Neural cell (in vitro differentiated cells): ENCODE measurements around the gene HRK. TPM values are rescaled to one million over a fixed set of nuclear protein-coding genes. Genes with fewer than 3 reads are reported as not detected.
"Not testable (repeated sequence)": the region's sequence is repeated elsewhere in the genome, so short reads cannot be mapped to it uniquely, and the experiment has no call there.

Experiments used
- H2AFZ ChIP-seq: fragments of 200-600, 300-800 bp; sonication (generic), shearing (Covaris generic); 2 replicates; pipeline ENCODE4 v1.6.0; 2014; ENCODE audit warnings: low read depth, mild to moderate bottlenecking, antibody characterized with exemption, low read length, moderate library complexity
- H3F3A ChIP-seq: fragments of 200-600 bp; shearing (Covaris generic); 2 replicates; pipeline ENCODE4 v1.6.1; 2016; ENCODE audit warnings: mild to moderate bottlenecking, moderate library complexity, mixed read lengths, antibody characterized with exemption, low read length; ENCODE audit not compliant: insufficient read depth, poor library complexity, severe bottlenecking
- H3K27ac ChIP-seq: fragments of 200-600, 300-800 bp; sonication (generic), shearing (Covaris generic); 2 replicates; pipeline ENCODE4 v1.5.1; 2014; ENCODE audit warnings: mild to moderate bottlenecking, low read length, moderate library complexity
- H3K27me3 ChIP-seq: fragments of 300-800, 200-600 bp; sonication (generic), shearing (Covaris generic); 2 replicates; pipeline ENCODE4 v1.6.0; 2014; ENCODE audit warnings: mild to moderate bottlenecking, low read depth, low read length, moderate library complexity; ENCODE audit not compliant: insufficient read depth
- H3K36me3 ChIP-seq: fragments of 300-800, 200-600 bp; sonication (generic), shearing (Covaris generic); 2 replicates; pipeline ENCODE4 v1.5.1; 2014; ENCODE audit warnings: mild to moderate bottlenecking, antibody characterized with exemption, low read length, moderate library complexity; ENCODE audit not compliant: insufficient read depth
- H3K4me2 ChIP-seq: fragments of 300-800, 200-600 bp; sonication (generic), shearing (Covaris generic); 2 replicates; pipeline ENCODE4 v1.6.0; 2014; ENCODE audit warnings: mild to moderate bottlenecking, low read length
- H3K4me3 ChIP-seq: fragments of 300-800, 200-600 bp; sonication (generic), shearing (Covaris generic); 2 replicates; pipeline ENCODE4 v1.5.1; 2014; ENCODE audit warnings: mild to moderate bottlenecking, low read length, moderate library complexity
- H3K79me2 ChIP-seq: fragments of 200-600 bp; shearing (Covaris generic); replicated peaks from 2 replicates; pipeline ENCODE4 v1.6.0; 2014; ENCODE audit warnings: mild to moderate bottlenecking, low read length, moderate library complexity; ENCODE audit not compliant: insufficient read depth
- H3K9ac ChIP-seq: fragments of 300-800, 200-600 bp; sonication (generic), shearing (Covaris generic); 2 replicates; pipeline ENCODE4 v1.6.1; 2016; ENCODE audit warnings: mild to moderate bottlenecking, low read length, mixed read lengths
- H3K9me2 ChIP-seq: fragments of 200-600 bp; shearing (Covaris generic); 2 replicates; pipeline ENCODE4 v1.6.1; 2016; ENCODE audit warnings: mild to moderate bottlenecking, low read length, mixed read lengths; ENCODE audit not compliant: insufficient read depth
- H3K9me3 ChIP-seq: fragments of 200-600, 300-800 bp; sonication (generic), shearing (Covaris generic); 2 replicates; pipeline ENCODE4 v1.6.1; 2016; ENCODE audit warnings: mild to moderate bottlenecking, mixed run types, low read length, moderate library complexity, mixed read lengths
- H4K20me1 ChIP-seq: fragments of 200-600 bp; shearing (Covaris generic); 2 replicates; pipeline ENCODE4 v1.6.1; 2016; ENCODE audit warnings: mild to moderate bottlenecking, mixed run types; ENCODE audit not compliant: insufficient read depth
- EP300 ChIP-seq: fragments of 450-650 bp; conservative IDR thresholded peaks from 2 replicates; pipeline ENCODE4 v1.6.1; 2014; ENCODE audit warnings: antibody characterized with exemption, mild to moderate bottlenecking, moderate library complexity; ENCODE audit not compliant: poor library complexity, severe bottlenecking
- EZH2 ChIP-seq: fragments of 200-600, 300-800 bp; shearing (Covaris generic), sonication (generic); IDR thresholded peaks from 2 replicates; pipeline ENCODE4 v1.6.1; 2014; ENCODE audit warnings: antibody characterized with exemption, low read length, borderline replicate concordance, mild to moderate bottlenecking; ENCODE audit not compliant: insufficient read depth, poor library complexity, severe bottlenecking
- MXI1 ChIP-seq: fragments of 450-650 bp; conservative IDR thresholded peaks from 2 replicates; pipeline ENCODE4 v1.6.1; 2014; ENCODE audit warnings: antibody characterized with exemption, mild to moderate bottlenecking; ENCODE audit not compliant: poor library complexity, severe bottlenecking
- POLR2AphosphoS5 ChIP-seq: IDR thresholded peaks from 2 replicates; pipeline ENCODE4 v1.6.1; 2012
- RAD21 ChIP-seq: fragments of 450-650 bp; conservative IDR thresholded peaks from 2 replicates; pipeline ENCODE4 v1.6.1; 2014; ENCODE audit warnings: antibody characterized with exemption, mild to moderate bottlenecking, moderate library complexity
- SMC3 ChIP-seq: fragments of 450-650 bp; conservative IDR thresholded peaks from 2 replicates; pipeline ENCODE4 v1.6.1; 2014; ENCODE audit warnings: antibody characterized with exemption, mild to moderate bottlenecking, moderate library complexity; ENCODE audit not compliant: poor library complexity
- TAF1 ChIP-seq: IDR thresholded peaks from 2 replicates; pipeline ENCODE4 v1.6.1; 2012; ENCODE audit warnings: low read depth
- polyA plus RNA-seq: library from polyadenylated mRNA; depleted of rRNA; stranded (reverse); fragments of >200 nt; gene quantifications from 2 replicates; pipeline ENCODE4 v1.2.3, GENCODE V29; 2014
- TF ChIP-seq, protein P1 (sequence below): IDR thresholded peaks from 2 replicates; pipeline ENCODE4 v1.6.1; 2012; ENCODE audit warnings: borderline replicate concordance
- TF ChIP-seq, protein P2 (sequence below): fragments of 450-650 bp; IDR thresholded peaks from 2 replicates; pipeline ENCODE4 v1.5.1; 2014; ENCODE audit warnings: antibody characterized with exemption, mild to moderate bottlenecking, moderate library complexity; ENCODE audit not compliant: poor library complexity, severe bottlenecking

Gene HRK
- polyA plus RNA-seq, 1 donor from 2014 or later: 1.4 TPM

DNA sequence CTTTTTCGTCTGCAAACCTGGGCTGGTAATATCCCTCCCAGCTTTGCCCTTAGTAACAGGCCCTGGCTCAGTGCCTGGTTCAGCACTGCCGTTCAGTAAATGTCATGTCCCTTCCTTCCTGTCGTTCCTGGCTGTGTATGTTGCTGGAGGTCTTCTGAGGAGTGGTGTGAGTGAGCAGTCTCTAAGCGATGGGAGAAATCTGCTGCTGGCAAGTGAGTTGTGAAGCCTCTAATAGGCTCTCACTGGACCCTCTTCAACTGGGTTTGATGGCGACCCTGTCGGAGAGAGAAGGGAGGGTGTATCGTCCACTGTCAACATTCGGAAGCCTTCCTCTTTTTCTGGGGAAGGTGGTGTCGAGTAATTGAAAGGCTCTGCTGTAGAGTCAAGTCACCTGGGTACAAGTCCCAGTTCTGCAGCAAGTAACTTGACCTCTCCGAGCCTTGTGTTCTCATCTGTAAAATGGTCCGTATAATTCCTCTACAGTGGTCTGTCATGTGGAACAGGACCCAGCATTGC lies 62.8 kb downstream of the HRK start:
- no peaks in the 10 kb centered on the region for H4K20me1 ChIP-seq
- H3K9me3 ChIP-seq: no peaks in the 10 kb centered on the region
- peaks cover 3% of the 10 kb centered on the region for H3F3A ChIP-seq
- H3K79me2 ChIP-seq: no peaks in the 10 kb centered on the region
- H3K4me2 ChIP-seq: peak overlapping the region; percentile 99
- H3K36me3 ChIP-seq: peaks cover 3% of the 10 kb centered on the region
- H3K9me2 ChIP-seq: no peaks in the 10 kb centered on the region
- H3K27me3 ChIP-seq: no peaks in the 10 kb centered on the region
- no peak for TF ChIP-seq RAD21
- TF ChIP-seq TAF1: no peak
- no peak for TF ChIP-seq EZH2
- TF ChIP-seq, protein P1, sequence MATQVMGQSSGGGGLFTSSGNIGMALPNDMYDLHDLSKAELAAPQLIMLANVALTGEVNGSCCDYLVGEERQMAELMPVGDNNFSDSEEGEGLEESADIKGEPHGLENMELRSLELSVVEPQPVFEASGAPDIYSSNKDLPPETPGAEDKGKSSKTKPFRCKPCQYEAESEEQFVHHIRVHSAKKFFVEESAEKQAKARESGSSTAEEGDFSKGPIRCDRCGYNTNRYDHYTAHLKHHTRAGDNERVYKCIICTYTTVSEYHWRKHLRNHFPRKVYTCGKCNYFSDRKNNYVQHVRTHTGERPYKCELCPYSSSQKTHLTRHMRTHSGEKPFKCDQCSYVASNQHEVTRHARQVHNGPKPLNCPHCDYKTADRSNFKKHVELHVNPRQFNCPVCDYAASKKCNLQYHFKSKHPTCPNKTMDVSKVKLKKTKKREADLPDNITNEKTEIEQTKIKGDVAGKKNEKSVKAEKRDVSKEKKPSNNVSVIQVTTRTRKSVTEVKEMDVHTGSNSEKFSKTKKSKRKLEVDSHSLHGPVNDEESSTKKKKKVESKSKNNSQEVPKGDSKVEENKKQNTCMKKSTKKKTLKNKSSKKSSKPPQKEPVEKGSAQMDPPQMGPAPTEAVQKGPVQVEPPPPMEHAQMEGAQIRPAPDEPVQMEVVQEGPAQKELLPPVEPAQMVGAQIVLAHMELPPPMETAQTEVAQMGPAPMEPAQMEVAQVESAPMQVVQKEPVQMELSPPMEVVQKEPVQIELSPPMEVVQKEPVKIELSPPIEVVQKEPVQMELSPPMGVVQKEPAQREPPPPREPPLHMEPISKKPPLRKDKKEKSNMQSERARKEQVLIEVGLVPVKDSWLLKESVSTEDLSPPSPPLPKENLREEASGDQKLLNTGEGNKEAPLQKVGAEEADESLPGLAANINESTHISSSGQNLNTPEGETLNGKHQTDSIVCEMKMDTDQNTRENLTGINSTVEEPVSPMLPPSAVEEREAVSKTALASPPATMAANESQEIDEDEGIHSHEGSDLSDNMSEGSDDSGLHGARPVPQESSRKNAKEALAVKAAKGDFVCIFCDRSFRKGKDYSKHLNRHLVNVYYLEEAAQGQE: no peak
- TF ChIP-seq SMC3: no peak
- TF ChIP-seq EP300: no peak
- no peak for TF ChIP-seq POLR2AphosphoS5
- TF ChIP-seq, protein P2, sequence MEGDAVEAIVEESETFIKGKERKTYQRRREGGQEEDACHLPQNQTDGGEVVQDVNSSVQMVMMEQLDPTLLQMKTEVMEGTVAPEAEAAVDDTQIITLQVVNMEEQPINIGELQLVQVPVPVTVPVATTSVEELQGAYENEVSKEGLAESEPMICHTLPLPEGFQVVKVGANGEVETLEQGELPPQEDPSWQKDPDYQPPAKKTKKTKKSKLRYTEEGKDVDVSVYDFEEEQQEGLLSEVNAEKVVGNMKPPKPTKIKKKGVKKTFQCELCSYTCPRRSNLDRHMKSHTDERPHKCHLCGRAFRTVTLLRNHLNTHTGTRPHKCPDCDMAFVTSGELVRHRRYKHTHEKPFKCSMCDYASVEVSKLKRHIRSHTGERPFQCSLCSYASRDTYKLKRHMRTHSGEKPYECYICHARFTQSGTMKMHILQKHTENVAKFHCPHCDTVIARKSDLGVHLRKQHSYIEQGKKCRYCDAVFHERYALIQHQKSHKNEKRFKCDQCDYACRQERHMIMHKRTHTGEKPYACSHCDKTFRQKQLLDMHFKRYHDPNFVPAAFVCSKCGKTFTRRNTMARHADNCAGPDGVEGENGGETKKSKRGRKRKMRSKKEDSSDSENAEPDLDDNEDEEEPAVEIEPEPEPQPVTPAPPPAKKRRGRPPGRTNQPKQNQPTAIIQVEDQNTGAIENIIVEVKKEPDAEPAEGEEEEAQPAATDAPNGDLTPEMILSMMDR: no peak
- no peak for TF ChIP-seq MXI1
- peak overlapping the region; percentile 98 for H3K9ac ChIP-seq
- H2AFZ ChIP-seq: peak overlapping the region; percentile 98
- peak overlapping the region; percentile 96 for H3K27ac ChIP-seq
- H3K4me3 ChIP-seq: peak overlapping the region; percentile 94

DNA sequence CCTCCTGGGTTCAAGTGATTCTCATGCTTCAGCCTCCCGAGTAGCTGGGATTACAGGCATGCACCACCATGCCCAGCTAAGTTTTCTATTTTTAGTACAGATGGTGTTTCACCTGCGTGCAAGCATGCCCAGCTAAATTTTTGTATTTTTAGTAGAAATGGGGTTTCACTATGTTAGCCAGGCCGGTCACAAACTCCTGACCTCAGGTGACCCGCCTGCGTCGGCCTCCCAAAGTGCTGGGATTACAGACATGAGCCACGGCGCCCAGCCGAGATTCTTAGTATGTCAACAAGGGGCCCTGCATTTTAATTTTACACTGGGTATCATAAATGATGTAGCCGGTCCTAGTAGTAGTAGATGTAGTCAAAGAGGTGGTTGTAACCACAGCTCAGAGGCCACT lies 66.5 kb downstream of the HRK start:
- not testable (repeated sequence) for H3K27me3 ChIP-seq, H3K27ac ChIP-seq, H3K9me2 ChIP-seq, H2AFZ ChIP-seq, H3F3A ChIP-seq, H3K4me2 ChIP-seq, H3K79me2 ChIP-seq, H3K9me3 ChIP-seq, H3K4me3 ChIP-seq, H3K36me3 ChIP-seq, H4K20me1 ChIP-seq, H3K9ac ChIP-seq
